ENCODE results near the gene EEF1A2. TPM values are rescaled to one million over a fixed set of nuclear protein-coding genes. Genes with fewer than 3 reads are reported as not detected.

EEF1A2 gene
- total and polyA plus RNA-seq, 2 experiments from 2014 or later, result 1.3 to 37.1 TPM

DNA sequence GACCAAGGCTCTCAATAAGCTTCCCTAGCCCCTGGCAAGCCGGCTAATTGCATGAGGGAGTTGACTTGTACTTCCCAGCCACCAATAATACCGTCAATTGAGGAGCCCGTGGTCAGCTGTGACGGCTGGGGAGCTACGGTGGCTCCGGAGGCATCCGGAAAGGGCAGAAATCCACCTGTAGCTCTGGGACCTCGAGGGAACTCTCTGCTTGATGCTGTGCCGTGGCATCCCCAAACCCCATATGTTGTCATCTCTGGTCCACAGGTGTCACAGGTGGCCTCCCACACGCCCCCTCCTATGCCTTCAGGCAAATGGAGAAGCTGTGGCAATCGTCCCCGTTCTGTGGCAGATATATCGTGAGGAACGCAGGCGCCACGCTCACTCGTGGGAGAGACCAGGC is 20.9 kb downstream of the EEF1A2 start (continued):
- TF ChIP-seq, protein P1, sequence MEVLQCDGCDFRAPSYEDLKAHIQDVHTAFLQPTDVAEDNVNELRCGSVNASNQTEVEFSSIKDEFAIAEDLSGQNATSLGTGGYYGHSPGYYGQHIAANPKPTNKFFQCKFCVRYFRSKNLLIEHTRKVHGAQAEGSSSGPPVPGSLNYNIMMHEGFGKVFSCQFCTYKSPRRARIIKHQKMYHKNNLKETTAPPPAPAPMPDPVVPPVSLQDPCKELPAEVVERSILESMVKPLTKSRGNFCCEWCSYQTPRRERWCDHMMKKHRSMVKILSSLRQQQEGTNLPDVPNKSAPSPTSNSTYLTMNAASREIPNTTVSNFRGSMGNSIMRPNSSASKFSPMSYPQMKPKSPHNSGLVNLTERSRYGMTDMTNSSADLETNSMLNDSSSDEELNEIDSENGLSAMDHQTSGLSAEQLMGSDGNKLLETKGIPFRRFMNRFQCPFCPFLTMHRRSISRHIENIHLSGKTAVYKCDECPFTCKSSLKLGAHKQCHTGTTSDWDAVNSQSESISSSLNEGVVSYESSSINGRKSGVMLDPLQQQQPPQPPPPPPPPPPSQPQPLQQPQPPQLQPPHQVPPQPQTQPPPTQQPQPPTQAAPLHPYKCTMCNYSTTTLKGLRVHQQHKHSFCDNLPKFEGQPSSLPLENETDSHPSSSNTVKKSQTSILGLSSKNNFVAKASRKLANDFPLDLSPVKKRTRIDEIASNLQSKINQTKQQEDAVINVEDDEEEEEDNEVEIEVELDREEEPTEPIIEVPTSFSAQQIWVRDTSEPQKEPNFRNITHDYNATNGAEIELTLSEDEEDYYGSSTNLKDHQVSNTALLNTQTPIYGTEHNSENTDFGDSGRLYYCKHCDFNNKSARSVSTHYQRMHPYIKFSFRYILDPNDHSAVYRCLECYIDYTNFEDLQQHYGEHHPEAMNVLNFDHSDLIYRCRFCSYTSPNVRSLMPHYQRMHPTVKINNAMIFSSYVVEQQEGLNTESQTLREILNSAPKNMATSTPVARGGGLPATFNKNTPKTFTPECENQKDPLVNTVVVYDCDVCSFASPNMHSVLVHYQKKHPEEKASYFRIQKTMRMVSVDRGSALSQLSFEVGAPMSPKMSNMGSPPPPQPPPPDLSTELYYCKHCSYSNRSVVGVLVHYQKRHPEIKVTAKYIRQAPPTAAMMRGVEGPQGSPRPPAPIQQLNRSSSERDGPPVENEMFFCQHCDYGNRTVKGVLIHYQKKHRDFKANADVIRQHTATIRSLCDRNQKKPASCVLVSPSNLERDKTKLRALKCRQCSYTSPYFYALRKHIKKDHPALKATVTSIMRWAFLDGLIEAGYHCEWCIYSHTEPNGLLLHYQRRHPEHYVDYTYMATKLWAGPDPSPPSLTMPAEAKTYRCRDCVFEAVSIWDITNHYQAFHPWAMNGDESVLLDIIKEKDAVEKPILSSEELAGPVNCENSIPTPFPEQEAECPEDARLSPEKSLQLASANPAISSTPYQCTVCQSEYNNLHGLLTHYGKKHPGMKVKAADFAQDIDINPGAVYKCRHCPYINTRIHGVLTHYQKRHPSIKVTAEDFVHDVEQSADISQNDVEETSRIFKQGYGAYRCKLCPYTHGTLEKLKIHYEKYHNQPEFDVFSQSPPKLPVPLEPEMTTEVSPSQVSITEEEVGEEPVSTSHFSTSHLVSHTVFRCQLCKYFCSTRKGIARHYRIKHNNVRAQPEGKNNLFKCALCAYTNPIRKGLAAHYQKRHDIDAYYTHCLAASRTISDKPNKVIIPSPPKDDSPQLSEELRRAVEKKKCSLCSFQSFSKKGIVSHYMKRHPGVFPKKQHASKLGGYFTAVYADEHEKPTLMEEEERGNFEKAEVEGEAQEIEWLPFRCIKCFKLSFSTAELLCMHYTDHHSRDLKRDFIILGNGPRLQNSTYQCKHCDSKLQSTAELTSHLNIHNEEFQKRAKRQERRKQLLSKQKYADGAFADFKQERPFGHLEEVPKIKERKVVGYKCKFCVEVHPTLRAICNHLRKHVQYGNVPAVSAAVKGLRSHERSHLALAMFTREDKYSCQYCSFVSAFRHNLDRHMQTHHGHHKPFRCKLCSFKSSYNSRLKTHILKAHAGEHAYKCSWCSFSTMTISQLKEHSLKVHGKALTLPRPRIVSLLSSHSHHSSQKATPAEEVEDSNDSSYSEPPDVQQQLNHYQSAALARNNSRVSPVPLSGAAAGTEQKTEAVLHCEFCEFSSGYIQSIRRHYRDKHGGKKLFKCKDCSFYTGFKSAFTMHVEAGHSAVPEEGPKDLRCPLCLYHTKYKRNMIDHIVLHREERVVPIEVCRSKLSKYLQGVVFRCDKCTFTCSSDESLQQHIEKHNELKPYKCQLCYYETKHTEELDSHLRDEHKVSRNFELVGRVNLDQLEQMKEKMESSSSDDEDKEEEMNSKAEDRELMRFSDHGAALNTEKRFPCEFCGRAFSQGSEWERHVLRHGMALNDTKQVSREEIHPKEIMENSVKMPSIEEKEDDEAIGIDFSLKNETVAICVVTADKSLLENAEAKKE (CRISPR knock-in tag; IDR thresholded peaks at IDR 0.05), result no peak
- TF ChIP-seq EZH2phosphoT487 (IDR thresholded peaks at IDR 0.05; ENCODE audit: unreplicated experiment) (no peak), NANOG (IDR thresholded peaks at IDR 0.05; ENCODE audit: borderline replicate concordance) (no peak), ZNF114 (CRISPR knock-in tag; IDR thresholded peaks at IDR 0.05) (no peak), JUNB (IDR thresholded peaks at IDR 0.05; ENCODE audit: unreplicated experiment) (no peak), EZH2 (IDR thresholded peaks at IDR 0.05; ENCODE audit: low read depth, unreplicated experiment) (no peak), ZNF331 (CRISPR knock-in tag; IDR thresholded peaks at IDR 0.05; ENCODE audit: low read depth) (no peak), POLR2AphosphoS5 (IDR thresholded peaks at IDR 0.05; ENCODE audit: low read depth) (no peak)
- TF ChIP-seq, protein P2, sequence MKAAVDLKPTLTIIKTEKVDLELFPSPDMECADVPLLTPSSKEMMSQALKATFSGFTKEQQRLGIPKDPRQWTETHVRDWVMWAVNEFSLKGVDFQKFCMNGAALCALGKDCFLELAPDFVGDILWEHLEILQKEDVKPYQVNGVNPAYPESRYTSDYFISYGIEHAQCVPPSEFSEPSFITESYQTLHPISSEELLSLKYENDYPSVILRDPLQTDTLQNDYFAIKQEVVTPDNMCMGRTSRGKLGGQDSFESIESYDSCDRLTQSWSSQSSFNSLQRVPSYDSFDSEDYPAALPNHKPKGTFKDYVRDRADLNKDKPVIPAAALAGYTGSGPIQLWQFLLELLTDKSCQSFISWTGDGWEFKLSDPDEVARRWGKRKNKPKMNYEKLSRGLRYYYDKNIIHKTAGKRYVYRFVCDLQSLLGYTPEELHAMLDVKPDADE (IDR thresholded peaks at IDR 0.05), result no peak
- TF ChIP-seq, protein P3, sequence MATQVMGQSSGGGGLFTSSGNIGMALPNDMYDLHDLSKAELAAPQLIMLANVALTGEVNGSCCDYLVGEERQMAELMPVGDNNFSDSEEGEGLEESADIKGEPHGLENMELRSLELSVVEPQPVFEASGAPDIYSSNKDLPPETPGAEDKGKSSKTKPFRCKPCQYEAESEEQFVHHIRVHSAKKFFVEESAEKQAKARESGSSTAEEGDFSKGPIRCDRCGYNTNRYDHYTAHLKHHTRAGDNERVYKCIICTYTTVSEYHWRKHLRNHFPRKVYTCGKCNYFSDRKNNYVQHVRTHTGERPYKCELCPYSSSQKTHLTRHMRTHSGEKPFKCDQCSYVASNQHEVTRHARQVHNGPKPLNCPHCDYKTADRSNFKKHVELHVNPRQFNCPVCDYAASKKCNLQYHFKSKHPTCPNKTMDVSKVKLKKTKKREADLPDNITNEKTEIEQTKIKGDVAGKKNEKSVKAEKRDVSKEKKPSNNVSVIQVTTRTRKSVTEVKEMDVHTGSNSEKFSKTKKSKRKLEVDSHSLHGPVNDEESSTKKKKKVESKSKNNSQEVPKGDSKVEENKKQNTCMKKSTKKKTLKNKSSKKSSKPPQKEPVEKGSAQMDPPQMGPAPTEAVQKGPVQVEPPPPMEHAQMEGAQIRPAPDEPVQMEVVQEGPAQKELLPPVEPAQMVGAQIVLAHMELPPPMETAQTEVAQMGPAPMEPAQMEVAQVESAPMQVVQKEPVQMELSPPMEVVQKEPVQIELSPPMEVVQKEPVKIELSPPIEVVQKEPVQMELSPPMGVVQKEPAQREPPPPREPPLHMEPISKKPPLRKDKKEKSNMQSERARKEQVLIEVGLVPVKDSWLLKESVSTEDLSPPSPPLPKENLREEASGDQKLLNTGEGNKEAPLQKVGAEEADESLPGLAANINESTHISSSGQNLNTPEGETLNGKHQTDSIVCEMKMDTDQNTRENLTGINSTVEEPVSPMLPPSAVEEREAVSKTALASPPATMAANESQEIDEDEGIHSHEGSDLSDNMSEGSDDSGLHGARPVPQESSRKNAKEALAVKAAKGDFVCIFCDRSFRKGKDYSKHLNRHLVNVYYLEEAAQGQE (IDR thresholded peaks at IDR 0.05; ENCODE audit: unreplicated experiment), result no peak

Data from GM23338 (cell line).